ENCODE data around the gene ADGRV1.
"Not testable (repeated sequence)": the region's sequence is repeated elsewhere in the genome, so short reads cannot be mapped to it uniquely, and the experiment has no call there.

Gene ADGRV1

DNA sequence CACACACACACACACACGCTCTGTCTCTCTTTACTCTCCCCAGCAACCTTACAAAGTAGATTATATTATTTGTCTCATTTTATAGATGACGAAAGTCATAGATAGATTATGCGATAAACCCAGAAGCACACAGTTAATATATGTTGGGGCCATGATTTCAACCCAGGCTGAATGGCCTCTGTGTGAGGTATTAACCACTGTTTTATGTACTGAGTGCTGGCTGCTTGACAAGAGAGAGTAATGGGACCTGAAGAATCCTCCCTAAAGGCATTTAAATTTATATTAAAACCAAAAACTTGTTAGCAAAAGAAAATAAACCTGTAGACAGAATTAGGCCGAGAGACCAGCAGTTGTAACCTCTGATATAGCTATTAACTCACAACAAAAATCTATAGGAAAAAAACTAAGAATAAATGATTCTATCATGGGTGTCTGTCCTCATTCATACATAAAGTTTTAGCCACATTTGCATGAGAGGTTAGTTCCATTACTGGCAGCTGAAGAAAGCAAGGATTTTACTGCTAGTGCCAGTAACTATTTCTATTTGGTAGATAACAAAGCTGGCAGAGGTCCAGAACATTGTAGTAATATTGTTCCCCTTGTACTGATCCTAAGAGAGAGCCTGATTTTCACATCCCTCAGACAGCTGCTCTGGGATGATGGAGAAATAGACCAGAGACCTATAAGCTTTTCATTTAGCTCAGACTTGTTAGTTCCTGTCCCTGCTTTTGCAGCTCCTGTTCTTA lies 250.9 kb downstream of the ADGRV1 start:
- no peak for DNase-seq (ENCODE audit: low read depth)

- DNase-seq (ENCODE audit: low read depth) = no peak
Observed at GRCh38 chr5:90810211-90810610, 251.6 kb downstream of the ADGRV1 start.

DNA sequence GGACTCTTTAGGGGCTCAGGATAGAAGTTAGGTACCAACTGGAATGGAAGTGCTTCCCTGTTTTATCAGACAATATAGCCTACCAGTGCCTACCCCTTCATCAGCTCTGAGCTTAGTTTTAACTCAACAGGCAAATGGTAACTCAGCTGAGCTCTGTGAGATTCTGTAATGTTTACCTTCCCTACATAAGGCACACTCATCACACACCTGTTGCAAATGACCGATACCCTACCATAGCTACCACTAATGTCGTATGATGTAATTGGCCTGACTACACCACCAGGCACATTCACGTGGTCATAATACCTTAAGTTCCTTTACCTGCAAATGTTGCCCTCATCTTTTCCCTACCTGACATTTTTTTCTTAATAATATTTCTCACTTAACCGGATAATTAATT lies 254.8 kb downstream of the ADGRV1 start:
- DNase-seq (ENCODE audit: low read depth) = no peak

GRCh38 chr5:90822062-90822461 lies 263.5 kb downstream of the ADGRV1 start:
- DNase-seq (ENCODE audit: low read depth) = not testable (repeated sequence)

GRCh38 chr5:90824436-90824835 lies 265.8 kb downstream of the ADGRV1 start:
- no peak for DNase-seq (ENCODE audit: low read depth)

DNA sequence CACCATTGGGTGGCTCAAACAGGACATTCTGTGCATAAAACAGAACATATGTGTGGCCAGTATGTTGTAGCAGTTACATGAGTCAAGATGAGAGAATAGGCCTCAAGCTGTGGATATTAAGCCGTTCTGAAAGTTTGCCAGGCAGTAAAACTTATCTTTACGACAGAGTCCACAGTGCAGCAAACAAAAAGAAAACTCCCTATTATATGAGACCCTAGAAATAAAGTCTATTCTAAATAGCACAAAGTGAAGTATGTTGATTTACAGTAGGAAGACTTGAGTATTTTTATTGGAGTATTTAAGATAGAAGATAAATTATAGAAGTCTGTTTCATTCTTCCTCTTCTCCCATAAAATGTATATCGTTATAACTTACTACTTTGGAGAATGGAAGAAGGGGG lies 271.5 kb downstream of the ADGRV1 start:
- DNase-seq (ENCODE audit: low read depth) = no peak

GRCh38 chr5:90833753-90834152 lies 275.2 kb downstream of the ADGRV1 start:
- no peak for DNase-seq (ENCODE audit: low read depth)

- no peak for DNase-seq (ENCODE audit: low read depth)
Observed at GRCh38 chr5:90834711-90835110, 276.1 kb downstream of the ADGRV1 start.

DNA sequence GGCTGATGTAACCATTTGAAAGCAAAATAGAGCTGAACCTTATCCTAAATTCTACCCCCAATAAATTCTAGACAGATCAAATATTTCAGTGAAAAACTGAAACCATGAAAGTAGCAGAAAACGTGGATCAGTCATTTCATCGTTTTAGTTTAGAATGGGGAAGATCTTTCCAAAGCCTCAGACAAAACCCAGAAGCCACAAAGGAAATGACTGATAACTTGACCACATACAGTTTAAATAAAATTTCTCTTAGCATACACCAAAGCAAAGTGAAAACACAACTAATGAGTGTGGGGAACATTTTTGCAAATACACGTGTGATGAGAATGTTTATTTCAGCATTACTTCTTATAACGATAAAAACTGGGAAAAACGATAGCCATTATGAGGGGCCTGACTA lies 284.8 kb downstream of the ADGRV1 start:
- no peak for DNase-seq (ENCODE audit: low read depth)

- no peak for DNase-seq (ENCODE audit: low read depth)
Observed at GRCh38 chr5:90844931-90845330, 286.3 kb downstream of the ADGRV1 start.

DNA sequence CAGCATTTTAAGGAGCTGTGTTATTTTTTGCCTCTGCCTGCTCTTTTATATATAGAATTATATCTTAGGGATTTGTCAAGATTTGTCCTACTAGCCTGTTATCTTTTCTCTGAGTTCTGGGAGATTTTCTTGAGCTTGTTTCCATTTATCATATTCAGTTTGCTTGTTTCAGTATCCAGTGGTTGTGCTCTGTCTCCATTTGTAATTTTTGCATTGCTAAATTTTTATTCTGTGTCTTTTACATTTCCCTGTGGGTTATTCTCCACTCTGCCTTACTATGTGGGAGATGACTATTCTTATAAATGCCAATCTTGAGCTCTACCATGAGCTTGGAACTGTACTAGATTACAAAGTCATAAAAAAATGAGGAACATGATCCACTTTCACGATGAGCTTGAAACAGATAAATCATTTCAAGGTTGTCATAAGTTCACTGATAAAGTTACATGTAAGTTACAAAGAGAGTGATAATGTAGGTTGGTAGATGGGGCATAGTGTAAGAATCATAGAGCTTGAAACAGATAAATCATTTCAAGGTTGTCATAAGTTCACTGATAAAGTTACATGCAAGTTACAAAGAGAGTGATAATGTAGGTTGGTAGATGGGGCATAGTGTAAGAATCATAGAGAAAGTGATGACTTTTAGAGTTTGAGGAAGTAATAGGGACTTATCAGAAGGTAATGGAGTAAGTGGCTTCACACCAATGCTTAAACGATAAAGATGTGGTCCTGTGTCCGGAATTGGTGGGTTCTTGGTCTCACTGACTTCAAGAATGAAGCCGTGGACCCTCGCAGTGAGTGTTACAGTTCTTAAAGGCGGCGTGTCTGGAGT lies 287.3 kb downstream of the ADGRV1 start:
- DNase-seq (ENCODE audit: low read depth) = no peak

- not testable (repeated sequence) for DNase-seq (ENCODE audit: low read depth)
Observed at GRCh38 chr5:90847606-90848005, 289.0 kb downstream of the ADGRV1 start.

DNA sequence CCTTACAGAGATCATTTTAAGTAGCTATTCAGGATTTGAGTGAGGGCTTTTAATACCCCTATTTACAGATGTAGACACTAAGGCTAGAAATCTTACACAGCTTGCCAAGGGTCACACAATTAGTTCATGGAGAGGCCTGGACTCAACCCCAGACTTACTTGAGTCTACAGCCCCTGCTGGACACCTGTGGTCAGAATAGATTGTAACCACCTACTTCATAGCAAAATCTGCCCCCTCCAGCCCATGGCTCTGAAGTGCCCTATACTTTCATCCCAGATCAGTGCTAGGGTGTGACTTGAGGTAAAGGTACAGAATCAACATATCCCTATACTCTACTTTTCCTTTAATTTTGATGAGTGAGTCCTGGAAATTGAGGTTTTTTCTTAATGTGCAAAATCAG lies 291.3 kb downstream of the ADGRV1 start:
- no peak for DNase-seq (ENCODE audit: low read depth)

DNA sequence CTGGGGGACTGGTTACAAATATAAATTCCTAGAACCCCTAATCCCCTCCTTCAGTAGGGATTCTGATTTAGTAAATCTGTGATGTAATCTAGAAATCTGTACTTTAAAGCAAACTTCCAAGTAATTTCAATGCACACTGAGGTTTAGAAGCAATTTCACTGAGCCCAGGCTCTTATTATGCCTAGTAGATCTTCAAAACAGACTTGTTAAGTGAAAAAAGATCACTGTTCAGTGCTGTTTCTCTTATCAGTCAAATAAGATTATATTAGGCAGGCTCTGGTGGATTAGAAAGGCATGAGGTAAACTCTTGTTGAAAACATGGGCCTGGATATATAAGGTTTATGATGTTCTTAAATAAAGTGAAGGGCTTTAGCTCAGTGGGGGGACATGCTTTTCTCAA lies 293.9 kb downstream of the ADGRV1 start:
- DNase-seq (ENCODE audit: low read depth) = no peak

DNA sequence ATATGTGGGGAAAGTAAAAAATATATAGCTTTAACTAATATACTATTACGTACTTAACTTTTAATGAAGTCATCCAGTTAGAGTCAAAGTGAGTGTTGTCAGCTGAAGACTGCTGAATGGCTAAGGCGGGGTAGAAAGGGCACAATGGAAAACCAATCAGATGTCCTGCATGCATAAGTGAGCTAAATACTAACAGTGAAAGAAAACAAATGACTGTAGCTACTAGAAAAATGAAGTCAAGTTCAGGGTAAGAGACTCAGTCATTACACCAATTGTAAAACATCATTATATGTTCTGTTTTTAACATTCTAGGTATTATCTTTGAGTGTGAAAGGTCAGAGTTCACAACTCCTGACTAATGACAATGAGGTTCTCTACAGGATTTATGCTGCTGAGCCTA lies 295.2 kb downstream of the ADGRV1 start:
- no peak for DNase-seq (ENCODE audit: low read depth)

DNA sequence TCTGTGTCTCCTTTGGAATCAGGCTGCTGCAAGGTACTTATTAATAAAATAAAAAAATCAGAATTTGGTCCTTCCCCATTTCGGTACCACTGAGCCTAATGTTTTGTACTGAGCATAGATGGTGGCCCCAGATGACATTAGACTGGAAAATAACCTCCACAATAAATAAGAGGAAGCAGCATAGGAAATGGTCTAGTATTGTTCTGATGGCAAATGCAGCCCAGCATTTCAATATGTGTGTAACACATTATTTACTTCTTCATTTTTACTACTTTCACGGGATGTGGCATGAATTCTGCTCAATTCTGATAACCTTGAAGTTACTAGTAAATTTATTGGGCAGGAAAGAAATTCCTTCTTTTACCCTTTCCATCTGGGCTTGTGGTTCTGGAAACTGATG lies 295.6 kb downstream of the ADGRV1 start:
- DNase-seq (ENCODE audit: low read depth) = no peak

GRCh38 chr5:90855296-90856010 lies 296.9 kb downstream of the ADGRV1 start:
- DNase-seq (ENCODE audit: low read depth) = no peak

- no peak for DNase-seq (ENCODE audit: low read depth)
Observed at GRCh38 chr5:90861843-90862586, 303.4 kb downstream of the ADGRV1 start.

DNA sequence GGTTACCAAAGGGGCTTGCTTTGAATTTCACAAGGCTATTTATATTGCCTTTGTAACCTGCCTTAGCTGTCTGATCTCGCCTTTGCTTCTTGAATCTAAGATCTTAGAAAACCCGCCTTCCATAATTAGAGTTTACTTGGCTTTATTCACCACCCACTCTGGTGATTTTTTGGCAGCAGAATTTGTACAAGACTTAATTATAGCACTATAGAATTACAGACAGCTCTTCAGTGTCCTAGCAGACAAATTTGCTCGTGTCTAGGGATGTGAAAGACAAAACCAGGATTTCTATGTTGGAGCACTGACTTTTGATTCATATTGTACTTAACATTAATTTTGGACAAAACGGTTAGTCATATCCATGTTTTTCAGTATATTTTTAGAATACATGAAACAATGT lies 306.6 kb downstream of the ADGRV1 start:
- DNase-seq (ENCODE audit: low read depth) = no peak

DNA sequence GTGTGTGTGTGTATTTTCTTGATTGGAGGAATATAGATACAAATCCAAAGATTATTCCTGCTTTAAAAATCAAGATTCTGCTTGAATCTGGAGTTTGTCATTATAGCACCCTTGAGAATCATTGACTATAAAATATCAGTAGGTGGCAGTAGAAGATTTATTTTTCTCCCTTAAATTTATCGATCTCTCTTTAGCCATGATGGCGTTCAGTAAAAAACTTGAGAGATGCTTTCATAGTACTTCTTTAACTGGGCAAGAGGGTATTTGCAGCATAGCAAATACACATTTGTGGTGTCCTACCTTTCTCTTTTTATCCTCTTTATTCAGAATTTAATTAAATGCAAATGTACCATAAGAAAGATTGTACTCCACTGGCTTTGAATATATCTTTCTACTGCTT lies 307.7 kb downstream of the ADGRV1 start:
- no peak for DNase-seq (ENCODE audit: low read depth)

GRCh38 chr5:90866915-90867731 lies 308.5 kb downstream of the ADGRV1 start:
- no peak for DNase-seq (ENCODE audit: low read depth)
